Measurements from ENCODE around the gene ALDH4A1.

Gene ALDH4A1

DNA sequence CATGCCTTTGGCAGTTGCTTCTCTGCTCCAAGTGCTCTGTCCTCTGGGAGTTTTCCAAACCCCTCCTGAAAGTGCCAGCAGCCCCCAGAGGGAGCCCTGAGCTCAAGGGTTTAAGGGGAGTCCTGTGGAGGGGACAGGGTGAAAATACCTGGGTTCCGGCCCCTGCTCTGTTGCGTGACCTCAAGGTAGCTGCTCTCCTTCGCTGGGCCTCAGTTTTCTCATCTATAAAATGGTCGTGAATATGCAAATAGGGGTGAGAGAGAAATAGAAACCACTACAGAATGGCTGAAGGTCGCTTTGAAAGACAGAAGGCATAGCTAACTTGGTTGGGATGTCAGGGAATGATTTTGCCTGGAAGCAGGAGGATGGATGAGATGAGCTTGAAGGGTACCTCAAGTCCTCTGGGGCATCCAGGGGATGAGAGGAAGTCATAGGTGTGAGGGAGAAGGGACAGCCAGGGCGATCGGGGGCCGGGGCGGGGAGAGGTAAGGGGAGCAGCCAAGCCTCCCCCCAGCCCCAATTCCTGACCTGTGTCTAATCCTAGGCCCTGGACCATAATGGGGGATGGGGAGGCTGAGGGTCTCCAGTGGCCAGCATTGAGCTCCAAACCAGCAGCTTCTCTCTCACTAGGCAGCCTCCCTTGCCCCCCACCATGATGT, 41.7 kb upstream of the ALDH4A1 start:
- TF ChIP-seq CTCF (IDR thresholded peaks at IDR 0.05; ENCODE audit: low read depth, low read length, missing control alignments): no peak
- DNase-seq (ENCODE audit: low read depth): no peak
- no peak overlapping the region for H3K4me3 ChIP-seq (ENCODE audit: low read depth, low read length)

DNA sequence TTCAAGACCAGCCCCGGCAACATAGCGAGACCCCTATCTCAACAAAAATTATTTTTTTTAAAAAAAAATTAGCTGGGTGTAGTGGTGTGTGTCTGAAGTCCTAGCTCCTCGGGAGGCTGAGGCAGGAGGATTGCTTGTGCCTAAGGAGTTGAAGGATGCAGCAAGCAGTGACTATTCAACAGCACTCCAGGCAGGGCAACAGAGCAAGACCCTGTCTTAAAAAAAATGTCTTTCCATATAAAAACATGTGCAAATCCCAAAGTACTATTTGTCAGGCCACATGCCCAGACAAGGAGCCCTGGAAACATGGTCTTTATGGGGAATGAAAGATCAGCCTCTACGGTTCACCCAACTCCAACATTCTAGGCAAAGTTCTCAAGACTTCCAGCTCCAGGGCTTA, 40.8 kb upstream of the ALDH4A1 start:
- H3K4me3 ChIP-seq (ENCODE audit: low read depth, low read length): no peak overlapping the region
- no peak for TF ChIP-seq CTCF (IDR thresholded peaks at IDR 0.05; ENCODE audit: low read depth, low read length, missing control alignments)
- DNase-seq (ENCODE audit: low read depth): no peak

- no peak for TF ChIP-seq CTCF (IDR thresholded peaks at IDR 0.05; ENCODE audit: low read depth, low read length, missing control alignments)
- no peak for DNase-seq (ENCODE audit: low read depth)
- no peak overlapping the region for H3K4me3 ChIP-seq (ENCODE audit: low read depth, low read length)
Measured at GRCh38 chr1:18942340-18942739, 40.0 kb upstream of the ALDH4A1 start.

- no peak for TF ChIP-seq CTCF (IDR thresholded peaks at IDR 0.05; ENCODE audit: low read depth, low read length, missing control alignments)
- H3K4me3 ChIP-seq (ENCODE audit: low read depth, low read length): no peak overlapping the region
- no peak for DNase-seq (ENCODE audit: low read depth)
Measured at GRCh38 chr1:18941221-18942141, 39.1 kb upstream of the ALDH4A1 start.

DNA sequence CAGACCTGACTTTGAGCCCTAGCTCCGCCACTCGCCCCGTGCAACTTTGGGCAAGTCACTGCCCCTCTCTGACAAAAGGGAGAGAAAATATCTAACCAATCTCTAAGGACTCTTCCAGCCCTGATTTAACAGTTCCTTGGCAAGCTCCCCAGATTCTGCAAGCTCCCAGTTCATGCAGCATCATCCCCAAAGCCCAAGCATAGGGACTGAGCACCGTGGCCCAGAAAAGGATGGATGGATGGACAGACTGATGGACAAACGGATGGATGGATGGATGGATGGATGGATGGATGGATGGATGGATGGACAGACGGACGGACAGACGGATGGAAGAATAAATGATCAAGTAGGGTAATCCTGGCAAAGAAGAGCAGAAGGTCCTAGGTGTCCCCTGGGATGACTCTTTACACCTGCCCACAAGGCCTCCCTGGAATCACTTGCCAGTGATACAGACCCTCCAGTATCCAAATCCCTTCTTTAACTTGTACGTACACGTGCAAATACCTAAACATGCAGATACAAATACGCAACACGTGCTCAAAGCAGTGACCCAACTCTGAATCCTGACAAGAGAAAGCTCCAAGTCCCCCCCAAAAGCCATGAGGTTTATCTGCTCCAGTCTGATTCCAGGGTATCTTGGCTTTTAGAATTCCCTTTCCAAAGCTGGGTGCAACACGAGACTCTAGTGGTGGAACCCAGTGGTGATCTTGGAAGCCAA, 38.1 kb upstream of the ALDH4A1 start:
- TF ChIP-seq CTCF (IDR thresholded peaks at IDR 0.05; ENCODE audit: low read depth, low read length, missing control alignments): no peak
- DNase-seq (ENCODE audit: low read depth): no peak
- no peak overlapping the region for H3K4me3 ChIP-seq (ENCODE audit: low read depth, low read length)

DNA sequence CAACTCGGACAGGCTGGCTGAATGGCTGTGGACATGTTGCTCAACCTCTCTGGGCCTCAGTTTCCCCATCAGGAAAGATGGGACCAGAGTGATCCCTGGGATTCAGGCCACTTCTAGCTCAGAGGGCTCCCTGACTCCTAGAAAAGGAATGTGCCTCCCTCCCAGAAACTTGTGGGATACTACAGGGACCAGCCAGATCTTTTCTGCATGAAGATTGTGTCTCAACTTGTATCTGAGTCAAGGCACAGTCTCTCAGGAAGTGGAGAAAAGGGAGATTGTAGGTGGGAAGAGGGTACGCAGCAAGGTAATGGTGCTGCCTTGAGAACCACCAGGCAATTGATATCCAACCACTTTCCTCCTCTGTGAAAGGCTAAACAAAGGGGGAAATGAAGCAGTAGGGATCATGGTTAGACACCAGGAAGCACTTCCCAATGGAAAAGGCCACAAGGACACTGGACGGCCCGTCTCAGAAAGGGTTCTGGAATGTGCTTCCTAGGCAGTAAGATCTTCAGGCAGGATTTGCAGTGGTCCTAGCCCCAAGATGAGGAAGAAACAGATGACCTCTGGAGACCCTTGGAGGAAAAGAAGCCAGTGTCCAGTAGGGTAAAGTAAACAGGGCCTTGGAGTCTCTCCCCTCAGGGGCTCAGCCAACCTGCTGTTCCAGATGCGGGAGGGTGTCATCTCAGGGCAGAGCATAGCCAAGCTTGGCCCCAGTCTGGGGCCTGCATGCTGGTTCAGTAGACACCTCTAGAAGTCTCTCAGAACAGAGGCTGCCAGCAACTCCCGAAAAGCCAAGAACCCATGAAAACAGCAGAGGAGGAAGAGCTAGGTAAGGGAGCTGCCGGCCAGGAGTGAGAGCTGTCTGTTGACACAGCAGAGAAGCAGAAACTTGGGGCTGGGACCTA, 37.3 kb upstream of the ALDH4A1 start:
- no peak overlapping the region for H3K4me3 ChIP-seq (ENCODE audit: low read depth, low read length)
- TF ChIP-seq CTCF (IDR thresholded peaks at IDR 0.05; ENCODE audit: low read depth, low read length, missing control alignments): no peak
- DNase-seq (ENCODE audit: low read depth): no peak

All from GM12864 (cell line).